Panc1 (cell line): ENCODE measurements around the gene RBKS. TPM values are rescaled to one million over a fixed set of nuclear protein-coding genes. Genes with fewer than 3 reads are reported as not detected.

Experiments
- ATAC-seq: fragments of 200-7000 bp; cut with Tn5 transposase; 2 replicates; pipeline ENCODE4 v1.9.1; 2020; ENCODE audit warnings: mild to moderate bottlenecking, moderate library complexity
- BruUV-seq: library from RNA; stranded (reverse); fragments of 400-500 nt; replicated peaks from 2 replicates; lab custom pipeline; 2021; lab: Mats Ljungman, UMichigan
- CTCF ChIA-PET: fragments of 300-600 bp; sonication (Branson Sonifier 250); formaldehyde crosslinking; loops from one replicate; lab custom pipeline; 2022; ENCODE audit warnings: antibody characterized with exemption; lab: Charles Lee
- POLR2A ChIA-PET: fragments of 300-600 bp; sonication (Branson Sonifier 250); formaldehyde crosslinking; loops from one replicate; lab custom pipeline; 2022; ENCODE audit warnings: antibody characterized with exemption; lab: Charles Lee
- DNase-seq: peaks from one replicate; pipeline ENCODE4 v3.0.0-alpha.2; 2010; ENCODE audit warnings: low read depth, low spot score
- H3K27ac ChIP-seq: 2 replicates; pipeline ENCODE4 v1.5.1; 2011; ENCODE audit warnings: mild to moderate bottlenecking, low read length, inconsistent platforms
- H3K27me3 ChIP-seq: fragments of 200-500 bp; sonication (Bioruptor generic); 2 replicates; pipeline ENCODE4 v1.6.0; 2014; ENCODE audit warnings: low read length, inconsistent platforms; ENCODE audit not compliant: control insufficient read depth, insufficient read depth
- H3K36me3 ChIP-seq: fragments of 200-500 bp; sonication (Bioruptor generic); 2 replicates; pipeline ENCODE4 v1.5.1; 2014; ENCODE audit warnings: inconsistent platforms, mild to moderate bottlenecking, low read length, moderate library complexity; ENCODE audit not compliant: control insufficient read depth, insufficient read depth
- H3K4me1 ChIP-seq: 2 replicates; pipeline ENCODE4 v1.5.1; 2011; ENCODE audit warnings: inconsistent platforms, mild to moderate bottlenecking, low read length, moderate library complexity; ENCODE audit not compliant: control insufficient read depth, insufficient read depth
- H3K4me3 ChIP-seq, 2 experiments: 2 replicates each; pipeline ENCODE4 v1.5.1; 2011 to 2012; ENCODE audit warnings: low read depth in 2 of 2, low read length in 2 of 2, mild to moderate bottlenecking in 2 of 2, inconsistent platforms in 1 of 2, moderate library complexity in 1 of 2
- H3K9me3 ChIP-seq: fragments of 200-500 bp; sonication (Bioruptor generic); 2 replicates; pipeline ENCODE4 v1.5.1; 2014; ENCODE audit warnings: low read depth, mild to moderate bottlenecking, inconsistent platforms, low read length, moderate library complexity; ENCODE audit not compliant: control insufficient read depth, insufficient read depth
- CTCF ChIP-seq: fragments of 450-650 bp; IDR thresholded peaks from 2 replicates; pipeline ENCODE4 v1.5.1; 2017; ENCODE audit warnings: mild to moderate bottlenecking
- POLR2AphosphoS5 ChIP-seq: IDR thresholded peaks from 2 replicates; pipeline ENCODE4 v1.6.1; 2012; ENCODE audit warnings: mild to moderate bottlenecking, low read depth, low read length, moderate library complexity
- REST ChIP-seq, 2 experiments: IDR thresholded peaks; 2 replicates each; pipeline ENCODE4 v1.6.1; 2011 to 2012; ENCODE audit warnings: low read depth in 2 of 2, control low read depth in 1 of 2, low read length in 1 of 2, mild to moderate bottlenecking in 1 of 2, moderate library complexity in 1 of 2; ENCODE audit not compliant: insufficient read depth in 1 of 2
- SIN3A ChIP-seq: IDR thresholded peaks from 2 replicates; pipeline ENCODE4 v1.6.1; 2012; ENCODE audit warnings: low read depth, mild to moderate bottlenecking, low read length, moderate library complexity, borderline replicate concordance; ENCODE audit not compliant: insufficient read depth
- TCF7L2 ChIP-seq: IDR thresholded peaks from 2 replicates; pipeline ENCODE4 v1.6.1; 2011; ENCODE audit warnings: mild to moderate bottlenecking, low read depth, low read length, inconsistent platforms
- in situ Hi-C: cut with HindIII; loops from 2 replicates; pipeline ENCODE4 v1.10.0; 2016; ENCODE audit warnings: low sequenced_read_pairs, low pct_unique_long_range_greater_than_20kb
- intact Hi-C: fragments of 100-400 bp; cut with micrococcal nuclease; formaldehyde crosslinking; loops from one replicate; pipeline ENCODE4 v1.10.0; 2022; ENCODE audit not compliant: unreplicated experiment
- total RNA-seq: library from RNA; stranded (reverse); gene quantifications from one replicate; pipeline ENCODE4 v1.2.1, GENCODE V29; 2021; ENCODE audit not compliant: unreplicated experiment

RBKS gene
- total RNA-seq, 1 experiment from 2014 or later = 2.2 TPM

GRCh38 chr2:27843992-27844391, 46.2 kb downstream of the RBKS start:
- no peaks in the 10 kb centered on the region for H3K4me1 ChIP-seq
- TF ChIP-seq REST (IDR thresholded peaks at IDR 0.05; ENCODE audit: insufficient read depth in 1 of 2, low read depth in 2 of 2, low read length in 1 of 2) (no peak), CTCF (no peak), TCF7L2 (no peak)
- POLR2A ChIA-PET = interaction anchor here (0.7 kb wide), 1 partner anchor 321 kb away, joined by 11 read pairs; no protein-coding TSS in a partner anchor
- no peak overlapping the region for H3K4me3 ChIP-seq
- H3K27ac ChIP-seq = no peak overlapping the region
- CTCF ChIA-PET = no interaction called here
- ATAC-seq = no peak
- BruUV-seq = no TSS peak
- in situ Hi-C loops = no loop called here
- intact Hi-C loops = no loop called here
- H3K27me3 ChIP-seq = no peaks in the 10 kb centered on the region
- H3K36me3 ChIP-seq = no peaks in the 10 kb centered on the region
- no peak for DNase-seq
- no peaks in the 10 kb centered on the region for H3K9me3 ChIP-seq

DNA sequence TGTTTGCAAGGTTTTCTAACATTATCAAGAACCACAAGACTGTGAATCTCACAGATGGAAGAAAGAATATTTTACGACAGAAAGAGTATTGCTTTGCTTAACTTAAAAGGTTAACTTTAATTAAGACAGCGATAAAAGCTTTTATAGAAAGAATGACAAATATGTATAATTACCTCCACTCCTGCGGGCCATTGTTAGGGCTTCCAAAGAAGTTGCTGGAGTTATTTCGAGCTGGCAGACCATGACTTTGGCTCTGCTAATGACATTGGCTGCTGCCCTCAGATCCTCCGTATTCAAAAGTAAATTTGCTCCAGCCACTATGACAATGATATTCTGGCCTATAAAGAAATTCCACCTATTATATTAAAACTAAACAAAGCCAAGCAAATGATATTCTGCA, 47.3 kb downstream of the RBKS start:
- Histone ChIP-seq H3K4me3 (no peak overlapping the region), H3K9me3 (no peaks in the 10 kb centered on the region), H3K4me1 (no peaks in the 10 kb centered on the region), H3K36me3 (no peaks in the 10 kb centered on the region), H3K27me3 (no peaks in the 10 kb centered on the region), H3K27ac (no peak overlapping the region)
- TF ChIP-seq REST (IDR thresholded peaks at IDR 0.05; ENCODE audit: insufficient read depth in 1 of 2, low read depth in 2 of 2, low read length in 1 of 2) (no peak), POLR2AphosphoS5 (no peak), SIN3A (no peak), CTCF (no peak), TCF7L2 (no peak)
- in situ Hi-C loops = no loop called here
- BruUV-seq = no TSS peak
- intact Hi-C loops = no loop called here
- no peak for DNase-seq
- ChIA-PET CTCF (no interaction called here), POLR2A (no interaction called here)
- no peak for ATAC-seq
